Stomach (tissue), 9 donors: ENCODE measurements around the gene DDAH1. TPM values are rescaled to one million over a fixed set of nuclear protein-coding genes. Genes with fewer than 3 reads are reported as not detected.

Experiments
- DNase-seq, 2 donors: peaks; one replicate each; pipeline versions ENCODE4 v3.0.0 to v3.0.0-alpha.2; 2013 to 2019
- H3K27ac ChIP-seq, 5 donors: fragments of 200-600 bp in 4 of 5; sonication (generic) in 4 of 5; one replicate each; pipeline ENCODE4 v1.5.1; 2013 to 2019; ENCODE audit warnings: mild to moderate bottlenecking in 1 of 5, moderate library complexity in 1 of 5
- H3K27me3 ChIP-seq, 3 donors: fragments of 200-600 bp; sonication (generic); one replicate each; pipeline ENCODE4 v1.5.1; 2017 to 2019; ENCODE audit warnings: mixed run types in 1 of 3
- H3K36me3 ChIP-seq, 4 donors: fragments of 200-600 bp; sonication (generic); 1 replicate in 3 of 4; 2 replicates in 1 of 4; pipeline ENCODE4 v1.5.1; 2016 to 2019
- H3K4me1 ChIP-seq, 4 donors: fragments of 200-600 bp; sonication (generic); one replicate each; pipeline ENCODE4 v1.5.1; 2016 to 2019
- H3K4me3 ChIP-seq, 4 donors: fragments of 200-600 bp; sonication (generic) in 3 of 4; one replicate each; pipeline ENCODE4 v1.5.1; 2016 to 2019; ENCODE audit warnings: mild to moderate bottlenecking in 1 of 4
- H3K9me3 ChIP-seq, 4 donors: fragments of 200-600 bp; sonication (generic); one replicate each; pipeline ENCODE4 v1.5.1; 2016 to 2019
- CTCF ChIP-seq, 7 experiments: fragments of 450-650 bp in 4 of 7; fragments of 200-600 bp in 3 of 7; sonication (generic) in 3 of 7; IDR thresholded peaks; one replicate each; pipeline ENCODE4 v1.5.1; 2016 to 2019; ENCODE audit warnings: antibody characterized with exemption in 7 of 7, control low read depth in 2 of 7, mild to moderate bottlenecking in 1 of 7
- EP300 ChIP-seq: sonication (generic); formaldehyde crosslinking; IDR thresholded peaks from one replicate; pipeline ENCODE4 v1.6.1; 2017; ENCODE audit warnings: antibody characterized with exemption
- POLR2A ChIP-seq, 4 donors: fragments of 450-650 bp; IDR thresholded peaks; one replicate each; pipeline ENCODE4 v1.6.1; 2016; ENCODE audit warnings: antibody characterized with exemption in 4 of 4, control low read depth in 2 of 4, mild to moderate bottlenecking in 1 of 4, moderate library complexity in 1 of 4
- POLR2AphosphoS5 ChIP-seq, 3 donors: sonication (generic); formaldehyde crosslinking; IDR thresholded peaks; one replicate each; pipeline ENCODE4 v1.6.1; 2016; ENCODE audit warnings: antibody characterized with exemption in 3 of 3
- WGBS, 5 donors: extraction: QIAGEN DNeasy Blood & Tissue Kit in 3 of 5; methylation state at CpG; one replicate each; pipeline versions ENCODE4 v1.1.5 to v1.1.7; 2013 to 2018; 5-methylcytosine and 5-hydroxymethylcytosine counted together
- intact Hi-C: fragments of 100-400 bp; cut with DNase I; formaldehyde crosslinking; loops from one replicate; pipeline ENCODE4 v1.15.1; 2023; ENCODE audit warnings: low total_unique reads
- polyA plus RNA-seq, 3 donors: library from polyadenylated mRNA; stranded (reverse); fragments of 200-250 nt; gene quantifications; one replicate each; pipeline ENCODE4 v1.2.3, GENCODE V29; 2013
- total RNA-seq, 5 donors: library from RNA; depleted of rRNA; stranded (reverse); fragments of >200 nt; gene quantifications; one replicate each; pipeline versions ENCODE4 v1.1.0 to v1.2.3, GENCODE V29; 2014 to 2016
- donor health status: healthy with polysubstance abuse.
- donor health status: Bipolar disorder and iron deficiency.
- donor health status: healthy.

The DDAH1 gene
- total and polyA plus RNA-seq, 8 donors = 10.6 to 113 (median 42.3) TPM

- Histone ChIP-seq H3K27me3 (no peaks in the 10 kb centered on the region), H3K4me3 (no peak overlapping the region), H3K4me1 (peaks cover 0 to 57% (median 22%) of the 10 kb centered on the region in 4 donors), H3K9me3 (no peaks in the 10 kb centered on the region), H3K36me3 (no peaks in the 10 kb centered on the region), H3K27ac (no peak overlapping the region)
- 71 to 89% (median 84%) methylated on average over 5 of the region's 5 CpGs for WGBS, 5 donors
- DNase-seq = peak in 1 of 2 donors; percentile 28
- intact Hi-C loops = no loop called here
- no peak for TF ChIP-seq EP300
- TF ChIP-seq POLR2AphosphoS5 (IDR thresholded peaks at IDR 0.05) = no peak
- no peak for TF ChIP-seq CTCF (IDR thresholded peaks at IDR 0.05)
- TF ChIP-seq POLR2A (IDR thresholded peaks at IDR 0.05) = no peak
These were observed 60.6 kb downstream of the DDAH1 start for GRCh38 chr1:85404408-85404807.

- intact Hi-C loops = no loop called here
- Histone ChIP-seq H3K27ac (no peak overlapping the region), H3K36me3 (no peaks in the 10 kb centered on the region), H3K4me1 (peaks cover 0 to 15% (median 4%) of the 10 kb centered on the region in 4 donors), H3K27me3 (no peaks in the 10 kb centered on the region), H3K9me3 (no peaks in the 10 kb centered on the region), H3K4me3 (no peak overlapping the region)
- no peak for DNase-seq
- TF ChIP-seq POLR2A (IDR thresholded peaks at IDR 0.05) = no peak
- TF ChIP-seq POLR2AphosphoS5 (IDR thresholded peaks at IDR 0.05) = no peak
- TF ChIP-seq EP300 = no peak
- TF ChIP-seq CTCF (IDR thresholded peaks at IDR 0.05) = no peak
- 88 to 98% (median 89%) methylated on average over 6 of the region's 6 CpGs for WGBS, 5 donors
These were observed 66.4 kb downstream of the DDAH1 start for GRCh38 chr1:85398391-85399064.

- Histone ChIP-seq H3K27me3 (no peaks in the 10 kb centered on the region), H3K4me3 (no peak overlapping the region), H3K27ac (no peak overlapping the region), H3K9me3 (no peaks in the 10 kb centered on the region), H3K36me3 (no peaks in the 10 kb centered on the region), H3K4me1 (peaks cover 0 to 7% (median 0%) of the 10 kb centered on the region in 4 donors)
- DNase-seq = no peak
- no peak for TF ChIP-seq POLR2AphosphoS5 (IDR thresholded peaks at IDR 0.05)
- no peak for TF ChIP-seq POLR2A (IDR thresholded peaks at IDR 0.05)
- TF ChIP-seq EP300 = no peak
- TF ChIP-seq CTCF (IDR thresholded peaks at IDR 0.05) = no peak
- 79 to 84% (median 81%) methylated on average over 4 of the region's 4 CpGs for WGBS, 5 donors
- intact Hi-C loops = no loop called here
These were observed 67.4 kb downstream of the DDAH1 start for GRCh38 chr1:85397490-85398032.

- Histone ChIP-seq H3K36me3 (no peaks in the 10 kb centered on the region), H3K27me3 (no peaks in the 10 kb centered on the region), H3K9me3 (no peaks in the 10 kb centered on the region), H3K4me1 (peaks cover 0 to 7% (median 0%) of the 10 kb centered on the region in 4 donors), H3K27ac (no peak overlapping the region), H3K4me3 (no peak overlapping the region)
- intact Hi-C loops = no loop called here
- no peak for TF ChIP-seq POLR2AphosphoS5 (IDR thresholded peaks at IDR 0.05)
- DNase-seq = no peak
- WGBS, 5 donors = 75 to 96% (median 93%) methylated on average over 2 of the region's 2 CpGs
These were observed 68.8 kb downstream of the DDAH1 start for GRCh38 chr1:85396194-85396593.

- H3K4me1 ChIP-seq = peaks cover 0 to 2% (median 0%) of the 10 kb centered on the region in 4 donors
- no peak overlapping the region for H3K27ac ChIP-seq
- intact Hi-C loops = no loop called here
- 89 to 100% (median 94%) methylated on average over 2 of the region's 2 CpGs for WGBS, 5 donors
- DNase-seq = no peak
- no peak overlapping the region for H3K4me3 ChIP-seq
- H3K27me3 ChIP-seq = no peaks in the 10 kb centered on the region
- no peaks in the 10 kb centered on the region for H3K9me3 ChIP-seq
- H3K36me3 ChIP-seq = no peaks in the 10 kb centered on the region
- TF ChIP-seq CTCF (IDR thresholded peaks at IDR 0.05) = no peak
- no peak for TF ChIP-seq POLR2AphosphoS5 (IDR thresholded peaks at IDR 0.05)
- no peak for TF ChIP-seq EP300
- TF ChIP-seq POLR2A (IDR thresholded peaks at IDR 0.05) = no peak
These were observed 70.8 kb downstream of the DDAH1 start for GRCh38 chr1:85394130-85394529.
